Endothelial cell of umbilical vein (primary cell): ENCODE results near the gene FAM171A2. TPM values are rescaled to one million over a fixed set of nuclear protein-coding genes. Genes with fewer than 3 reads are reported as not detected.

ENCODE experiments used
- BruUV-seq: library from RNA; stranded (reverse); fragments of 400-500 nt; replicated peaks from 2 replicates; lab custom pipeline; 2021; lab: Mats Ljungman, UMichigan
- CTCF ChIA-PET: fragments of 300-600, 350-600 bp; sonication (Branson Sonifier 250); formaldehyde crosslinking; loops from one replicate; lab custom pipeline; 2021; ENCODE audit warnings: antibody characterized with exemption, inconsistent platforms; lab: Charles Lee
- POLR2A ChIA-PET: fragments of 300-600, 350-600 bp; sonication (Branson Sonifier 250); formaldehyde crosslinking; loops from one replicate; lab custom pipeline; 2021; ENCODE audit warnings: antibody characterized with exemption, inconsistent platforms; lab: Charles Lee
- DNase-seq: peaks from one replicate; pipeline ENCODE4 v3.0.0-alpha.2; 2011; ENCODE audit warnings: low read depth, low spot score
- FAIRE-seq: peaks from 2 replicates; lab custom pipeline; 2011; peaks lifted over from hg19 to GRCh38; lab: Jason Lieb, UNC
- H2AFZ ChIP-seq: 2 replicates; pipeline ENCODE4 v1.6.0; 2012; ENCODE audit warnings: low read depth, low read length, control low read depth, inconsistent platforms
- H3K27ac ChIP-seq: 2 replicates; pipeline ENCODE4 v1.5.1; 2011; ENCODE audit warnings: low read depth, mild to moderate bottlenecking, control low read depth, low read length, moderate library complexity; ENCODE audit not compliant: insufficient read depth
- H3K27me3 ChIP-seq, 2 experiments: 2 replicates each; pipeline versions ENCODE4 v1.6.0 to v1.6.1; 2011; ENCODE audit warnings: low read length in 2 of 2, mixed read lengths in 1 of 2; ENCODE audit not compliant: control insufficient read depth in 2 of 2, insufficient read depth in 2 of 2
- H3K36me3 ChIP-seq, 2 experiments: 2 replicates in 1 of 2; 3 replicates in 1 of 2; pipeline ENCODE4 v1.5.1; 2011; ENCODE audit warnings: low read length in 2 of 2, mild to moderate bottlenecking in 1 of 2, moderate library complexity in 1 of 2; ENCODE audit not compliant: control insufficient read depth in 2 of 2, insufficient read depth in 2 of 2; ENCODE audit errors: extremely low read depth in 1 of 2
- H3K4me1 ChIP-seq: 3 replicates; pipeline ENCODE4 v1.5.1; 2011; ENCODE audit warnings: mild to moderate bottlenecking, low read length; ENCODE audit not compliant: control insufficient read depth, insufficient read depth; ENCODE audit errors: extremely low read depth
- H3K4me2 ChIP-seq: 2 replicates; pipeline ENCODE4 v1.6.1; 2011; ENCODE audit warnings: low read length, control low read depth, mixed read lengths; ENCODE audit not compliant: insufficient read depth
- H3K4me3 ChIP-seq, 3 experiments: fragments of 200-600 bp in 1 of 3; sonication (generic), shearing (Covaris generic) in 1 of 3; replicated peaks in 1 of 3; 2 replicates each; pipeline ENCODE4 v1.5.1; 2011 to 2016; ENCODE audit warnings: control low read depth in 3 of 3, low read length in 3 of 3, mild to moderate bottlenecking in 2 of 3, inconsistent platforms in 1 of 3, low read depth in 1 of 3, moderate library complexity in 1 of 3; ENCODE audit not compliant: insufficient read depth in 1 of 3
- H3K79me2 ChIP-seq: 2 replicates; pipeline ENCODE4 v1.6.0; 2012; ENCODE audit warnings: low read length, inconsistent platforms; ENCODE audit not compliant: control insufficient read depth, insufficient read depth
- H3K9ac ChIP-seq: replicated peaks from 2 replicates; pipeline ENCODE3; 2011; ENCODE audit warnings: low read length, control low read depth; ENCODE audit not compliant: insufficient read depth; ENCODE audit errors: extremely low read depth
- H3K9me1 ChIP-seq: replicated peaks from 3 replicates; pipeline ENCODE4 v1.6.0; 2011; ENCODE audit warnings: mild to moderate bottlenecking, low read length; ENCODE audit not compliant: control insufficient read depth, insufficient read depth; ENCODE audit errors: extremely low read depth
- H3K9me3 ChIP-seq: replicated peaks from 2 replicates; pipeline ENCODE4 v1.5.1; 2012; ENCODE audit warnings: low read length, inconsistent platforms; ENCODE audit not compliant: control insufficient read depth, insufficient read depth
- H4K20me1 ChIP-seq: replicated peaks from 2 replicates; pipeline ENCODE3; 2011; ENCODE audit warnings: mild to moderate bottlenecking, low read length; ENCODE audit not compliant: control insufficient read depth, insufficient read depth; ENCODE audit errors: extremely low read depth
- EZH2 ChIP-seq: IDR thresholded peaks from 2 replicates; pipeline ENCODE4 v1.6.1; 2012; ENCODE audit warnings: borderline replicate concordance, low read depth, mild to moderate bottlenecking, moderate library complexity, low read length, inconsistent platforms; ENCODE audit not compliant: severe bottlenecking
- FOS ChIP-seq: IDR thresholded peaks from 2 replicates; pipeline ENCODE4 v1.6.1; 2011; ENCODE audit warnings: mild to moderate bottlenecking, low read length, moderate library complexity, borderline replicate concordance; ENCODE audit not compliant: insufficient read depth
- GATA2 ChIP-seq: IDR thresholded peaks from 2 replicates; pipeline ENCODE4 v1.7.0; 2011; ENCODE audit warnings: low read depth, mild to moderate bottlenecking, moderate library complexity, mixed read lengths, low read length; ENCODE audit not compliant: insufficient read length, insufficient read depth
- JUN ChIP-seq: IDR thresholded peaks from 2 replicates; pipeline ENCODE4 v1.6.1; 2011; ENCODE audit warnings: borderline replicate concordance, low read depth; ENCODE audit not compliant: insufficient read length, insufficient read depth
- POLR2A ChIP-seq: IDR thresholded peaks from 2 replicates; pipeline ENCODE4 v1.6.1; 2012; ENCODE audit warnings: low read depth, mild to moderate bottlenecking, control low read depth, low read length
- dilution Hi-C: fragments of 300-500 bp; cut with MboI; formaldehyde crosslinking; loops from one replicate; pipeline ENCODE4 v1.15.0; 2019; ENCODE audit warnings: low sequenced_read_pairs; ENCODE audit not compliant: extremely low pct_ligation_motif_present
- intact Hi-C: fragments of 100-400 bp; cut with micrococcal nuclease; formaldehyde crosslinking; loops from one replicate; pipeline ENCODE4 v1.10.0; 2022
- polyA plus RNA-seq, 4 experiments: library from polyadenylated mRNA; depleted of rRNA in 3 of 4; stranded (reverse) in 3 of 4; unstranded in 1 of 4; fragments of >200 nt; gene quantifications; 2 replicates each; pipeline versions ENCODE4 v1.2.1 to v1.2.3, GENCODE V29; 2011 to 2012; ENCODE audit warnings: missing spikeins in 1 of 4
- total RNA-seq: library from RNA; stranded (reverse); gene quantifications from 2 replicates; pipeline ENCODE4 v1.2.3, GENCODE V29; 2021
- TF ChIP-seq, protein P1 (sequence below): IDR thresholded peaks from 2 replicates; pipeline ENCODE4 v1.6.1; 2011; ENCODE audit not compliant: insufficient read depth, insufficient read length

The FAM171A2 gene
- total and polyA plus RNA-seq, 2 donors (not counting 3 experiments of a cell fraction or from before 2014, with no cell fraction given) = 11.3 to 13.4 TPM

DNA sequence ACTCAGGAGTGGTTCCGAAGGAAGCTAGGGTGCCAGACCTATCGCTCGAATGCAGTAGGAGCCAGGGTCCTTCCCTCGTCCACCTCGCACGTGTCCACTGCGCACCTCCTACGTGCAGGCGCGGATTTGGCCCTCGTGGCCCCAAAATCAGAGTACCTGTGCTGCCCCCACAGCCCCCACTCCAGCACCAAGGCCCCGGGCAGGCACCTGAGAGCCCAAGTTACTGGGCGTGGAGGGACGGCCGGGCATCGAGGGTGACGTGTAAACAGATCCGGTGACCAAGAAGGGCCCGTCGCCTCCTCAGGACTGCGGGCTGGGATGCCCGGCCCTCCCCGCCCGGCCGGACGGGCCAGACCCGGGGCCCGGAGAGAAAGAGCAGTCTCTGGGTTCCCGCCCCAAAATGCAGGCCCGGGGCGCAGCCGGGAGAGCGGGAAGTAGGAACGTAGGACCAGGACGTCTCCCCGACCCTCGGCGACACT lies 39.5 kb downstream of the FAM171A2 start:
- intact Hi-C loops (loop anchor here (1.0 to 2.0 kb wide), 4 partner anchors 45 to 114 kb away; no protein-coding TSS in a partner anchor), dilution Hi-C loops (no loop called here)
- Histone ChIP-seq H3K36me3 (peaks cover 3 to 26% of the 10 kb centered on the region in 2 experiments), H3K4me1 (peaks cover 9% of the 10 kb centered on the region), H3K27ac (peak overlapping the region; percentile 43), H4K20me1 (no peaks in the 10 kb centered on the region), H3K9ac (peak overlapping the region; percentile 74), H3K79me2 (peaks cover 7% of the 10 kb centered on the region), H2AFZ (peak overlapping the region; percentile 54), H3K9me1 (no peaks in the 10 kb centered on the region), H3K4me3 (peak overlapping the region; percentile 13 to 79 (median 52)), H3K9me3 (no peaks in the 10 kb centered on the region), H3K27me3 (no peaks in the 10 kb centered on the region), H3K4me2 (peak overlapping the region; percentile 49)
- POLR2A ChIA-PET = interaction anchor here (0.6 kb wide), 1 partner anchor 16 kb away, joined by 6 read pairs; the partner anchor contains the start of gene RUNDC3A
- TF ChIP-seq GATA2 (no peak), POLR2A (no peak), JUN (no peak), FOS (no peak), EZH2 (no peak)
- TF ChIP-seq, protein P1, sequence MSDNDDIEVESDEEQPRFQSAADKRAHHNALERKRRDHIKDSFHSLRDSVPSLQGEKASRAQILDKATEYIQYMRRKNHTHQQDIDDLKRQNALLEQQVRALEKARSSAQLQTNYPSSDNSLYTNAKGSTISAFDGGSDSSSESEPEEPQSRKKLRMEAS = no peak
- DNase-seq (no peak), FAIRE-seq (no peak)
- BruUV-seq = no TSS peak
- CTCF ChIA-PET = interaction anchor here (1.3 to 4.9 kb wide), 4 partner anchors 105 to 199 kb away, joined by 4 to 68 read pairs (median 20); partner anchors contain the start of gene UBTF
